Suprapubic skin (tissue), 3 donors: ENCODE results near the gene ATXN7L1.

ENCODE experiments used
- POLR2AphosphoS5 ChIP-seq, 3 donors: sonication (generic); formaldehyde crosslinking; IDR thresholded peaks; one replicate each; pipeline ENCODE4 v1.6.1; 2017; ENCODE audit warnings: antibody characterized with exemption in 3 of 3
- TF ChIP-seq, protein P1 (sequence below), 2 donors: fragments of 200-600 bp in 1 of 2; fragments of 450-650 bp in 1 of 2; sonication (generic) in 1 of 2; IDR thresholded peaks; one replicate each; pipeline ENCODE4 v1.5.1; 2016 to 2019; ENCODE audit warnings: antibody characterized with exemption in 2 of 2, mild to moderate bottlenecking in 1 of 2, moderate library complexity in 1 of 2

DNA sequence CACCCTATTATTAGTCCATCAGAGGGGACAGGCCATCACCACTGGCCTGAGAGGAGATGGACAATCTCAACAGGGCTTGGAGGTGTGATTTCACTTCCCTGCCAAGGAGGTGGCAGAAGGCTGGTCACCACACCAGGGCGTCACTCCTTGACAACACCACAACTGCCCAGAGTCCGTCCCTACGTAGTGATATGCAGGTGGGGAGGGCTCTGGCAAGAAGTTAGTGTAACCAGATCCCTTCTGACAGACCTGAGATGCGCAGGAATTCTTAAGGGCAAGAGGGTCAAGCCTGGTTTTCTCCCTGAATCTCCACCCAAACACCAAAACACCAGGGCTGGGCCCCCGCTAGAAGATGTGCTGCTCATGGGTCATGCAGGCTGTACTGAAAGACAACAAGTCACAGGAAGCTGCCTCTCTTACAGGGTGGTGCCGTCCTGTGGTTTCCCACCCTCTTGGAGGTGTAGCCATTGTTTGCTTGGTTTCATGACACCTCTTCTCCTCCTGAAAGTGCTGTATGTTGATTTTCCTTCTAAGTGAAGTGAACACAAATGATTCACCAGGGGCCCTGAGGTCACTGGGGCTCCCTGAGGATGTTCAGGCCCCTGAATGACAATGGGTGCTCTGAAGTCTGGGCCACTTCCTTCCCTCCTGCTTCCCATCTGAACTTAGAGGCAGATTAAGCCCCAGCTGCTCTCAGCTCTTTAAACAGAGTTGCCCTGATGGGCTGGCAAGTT is 27.1 kb downstream of the ATXN7L1 start:
- TF ChIP-seq, protein P1, sequence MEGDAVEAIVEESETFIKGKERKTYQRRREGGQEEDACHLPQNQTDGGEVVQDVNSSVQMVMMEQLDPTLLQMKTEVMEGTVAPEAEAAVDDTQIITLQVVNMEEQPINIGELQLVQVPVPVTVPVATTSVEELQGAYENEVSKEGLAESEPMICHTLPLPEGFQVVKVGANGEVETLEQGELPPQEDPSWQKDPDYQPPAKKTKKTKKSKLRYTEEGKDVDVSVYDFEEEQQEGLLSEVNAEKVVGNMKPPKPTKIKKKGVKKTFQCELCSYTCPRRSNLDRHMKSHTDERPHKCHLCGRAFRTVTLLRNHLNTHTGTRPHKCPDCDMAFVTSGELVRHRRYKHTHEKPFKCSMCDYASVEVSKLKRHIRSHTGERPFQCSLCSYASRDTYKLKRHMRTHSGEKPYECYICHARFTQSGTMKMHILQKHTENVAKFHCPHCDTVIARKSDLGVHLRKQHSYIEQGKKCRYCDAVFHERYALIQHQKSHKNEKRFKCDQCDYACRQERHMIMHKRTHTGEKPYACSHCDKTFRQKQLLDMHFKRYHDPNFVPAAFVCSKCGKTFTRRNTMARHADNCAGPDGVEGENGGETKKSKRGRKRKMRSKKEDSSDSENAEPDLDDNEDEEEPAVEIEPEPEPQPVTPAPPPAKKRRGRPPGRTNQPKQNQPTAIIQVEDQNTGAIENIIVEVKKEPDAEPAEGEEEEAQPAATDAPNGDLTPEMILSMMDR (IDR thresholded peaks at IDR 0.05), result no peak
- TF ChIP-seq POLR2AphosphoS5 (IDR thresholded peaks at IDR 0.05), result no peak
